A673 (cell line): ENCODE data around the gene MRPS11. TPM values are rescaled to one million over a fixed set of nuclear protein-coding genes. Genes with fewer than 3 reads are reported as not detected.

ENCODE experiments used
- BruUV-seq: library from RNA; stranded (reverse); fragments of 400-500 nt; replicated peaks from 2 replicates; lab custom pipeline; 2021; lab: Mats Ljungman, UMichigan
- CTCF ChIA-PET: fragments of 300-600 bp; sonication (Branson Sonifier 250); formaldehyde crosslinking; loops from one replicate; lab custom pipeline; 2022; ENCODE audit warnings: antibody characterized with exemption; lab: Charles Lee
- POLR2A ChIA-PET: fragments of 300-600 bp; sonication (Branson Sonifier 250); formaldehyde crosslinking; loops from one replicate; lab custom pipeline; 2022; ENCODE audit warnings: antibody characterized with exemption; ENCODE audit not compliant: low non-redundant PET; lab: Charles Lee
- DNase-seq: peaks from one replicate; pipeline ENCODE4 v3.0.0-alpha.2; 2015; ENCODE audit warnings: low spot score
- H3K27ac ChIP-seq: fragments of 200-600 bp; sonication (generic); 2 replicates; pipeline ENCODE4 v1.5.1; 2016; ENCODE audit warnings: mixed run types, low read depth, mild to moderate bottlenecking, mixed read lengths, antibody characterized with exemption, low read length; ENCODE audit not compliant: poor library complexity, severe bottlenecking
- H3K27me3 ChIP-seq: fragments of 200-600 bp; sonication (generic); replicated peaks from 2 replicates; pipeline ENCODE4 v1.6.1; 2017; ENCODE audit warnings: mixed run types, low read depth, mild to moderate bottlenecking, mixed read lengths, antibody characterized with exemption, low read length; ENCODE audit not compliant: insufficient read depth, poor library complexity
- H3K36me3 ChIP-seq: fragments of 200-600 bp; sonication (generic); 2 replicates; pipeline ENCODE4 v1.6.1; 2016; ENCODE audit warnings: mixed run types, mild to moderate bottlenecking, mixed read lengths, antibody characterized with exemption, low read length; ENCODE audit not compliant: insufficient read depth, poor library complexity, severe bottlenecking
- H3K4me1 ChIP-seq: fragments of 200-600 bp; sonication (generic); 2 replicates; pipeline ENCODE4 v1.6.1; 2017; ENCODE audit warnings: mixed run types, mild to moderate bottlenecking, mixed read lengths, antibody characterized with exemption, low read length; ENCODE audit not compliant: insufficient read depth, poor library complexity, severe bottlenecking
- H3K4me3 ChIP-seq: fragments of 200-600 bp; sonication (generic); 2 replicates; pipeline ENCODE4 v1.5.1; 2016; ENCODE audit warnings: low read depth, mixed run types, mild to moderate bottlenecking, mixed read lengths, low read length; ENCODE audit not compliant: poor library complexity, severe bottlenecking
- H3K9me3 ChIP-seq: fragments of 200-600 bp; sonication (generic); 2 replicates; pipeline ENCODE4 v1.6.1; 2016; ENCODE audit warnings: mixed run types, low read depth, mild to moderate bottlenecking, mixed read lengths, antibody characterized with exemption, low read length; ENCODE audit not compliant: poor library complexity, severe bottlenecking
- EZH2 ChIP-seq: fragments of 200-600 bp; sonication (generic); IDR thresholded peaks from 2 replicates; pipeline ENCODE4 v1.6.1; 2017; ENCODE audit warnings: borderline replicate concordance, low read depth, mild to moderate bottlenecking, mixed read lengths, antibody characterized with exemption, low read length; ENCODE audit not compliant: poor library complexity, severe bottlenecking
- intact Hi-C: fragments of 100-400 bp; cut with micrococcal nuclease; formaldehyde crosslinking; loops from one replicate; pipeline ENCODE4 v1.10.0; 2022; ENCODE audit not compliant: unreplicated experiment
- total RNA-seq: library from RNA; stranded (reverse); gene quantifications from 2 replicates; pipeline ENCODE4 v1.2.3, GENCODE V29; 2021
- TF ChIP-seq, protein P1 (sequence below): fragments of 300-800, 200-600 bp; sonication (generic); conservative IDR thresholded peaks from 2 replicates; pipeline ENCODE4 v1.5.1; 2017; ENCODE audit warnings: low read depth, mild to moderate bottlenecking, antibody characterized with exemption, low read length, moderate library complexity, mixed read lengths

The MRPS11 gene
- total RNA-seq, 1 experiment from 2014 or later: 90.0 TPM

DNA sequence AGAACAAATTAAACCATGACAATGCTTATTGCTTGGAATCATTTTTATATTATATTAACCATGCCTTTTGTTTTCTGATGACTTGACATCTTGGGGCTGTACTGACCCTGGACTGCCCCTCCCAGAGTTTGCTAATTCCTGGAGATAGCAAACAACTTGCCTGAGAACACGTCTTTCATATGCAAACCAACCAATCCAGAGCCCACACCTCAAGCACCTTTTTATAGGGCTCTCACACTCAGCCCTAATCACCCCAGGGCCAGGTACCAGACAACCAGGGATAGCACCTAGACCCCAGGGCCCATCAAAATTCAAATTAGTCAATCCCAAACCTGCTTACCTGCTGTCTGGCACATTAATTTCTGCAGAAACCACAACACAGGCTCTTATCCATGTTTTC, 36.9 kb downstream of the MRPS11 start:
- TF ChIP-seq EZH2: no peak
- TF ChIP-seq, protein P1, sequence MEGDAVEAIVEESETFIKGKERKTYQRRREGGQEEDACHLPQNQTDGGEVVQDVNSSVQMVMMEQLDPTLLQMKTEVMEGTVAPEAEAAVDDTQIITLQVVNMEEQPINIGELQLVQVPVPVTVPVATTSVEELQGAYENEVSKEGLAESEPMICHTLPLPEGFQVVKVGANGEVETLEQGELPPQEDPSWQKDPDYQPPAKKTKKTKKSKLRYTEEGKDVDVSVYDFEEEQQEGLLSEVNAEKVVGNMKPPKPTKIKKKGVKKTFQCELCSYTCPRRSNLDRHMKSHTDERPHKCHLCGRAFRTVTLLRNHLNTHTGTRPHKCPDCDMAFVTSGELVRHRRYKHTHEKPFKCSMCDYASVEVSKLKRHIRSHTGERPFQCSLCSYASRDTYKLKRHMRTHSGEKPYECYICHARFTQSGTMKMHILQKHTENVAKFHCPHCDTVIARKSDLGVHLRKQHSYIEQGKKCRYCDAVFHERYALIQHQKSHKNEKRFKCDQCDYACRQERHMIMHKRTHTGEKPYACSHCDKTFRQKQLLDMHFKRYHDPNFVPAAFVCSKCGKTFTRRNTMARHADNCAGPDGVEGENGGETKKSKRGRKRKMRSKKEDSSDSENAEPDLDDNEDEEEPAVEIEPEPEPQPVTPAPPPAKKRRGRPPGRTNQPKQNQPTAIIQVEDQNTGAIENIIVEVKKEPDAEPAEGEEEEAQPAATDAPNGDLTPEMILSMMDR: no peak
- POLR2A ChIA-PET: no interaction called here
- BruUV-seq: no TSS peak
- Histone ChIP-seq H3K36me3 (no peaks in the 10 kb centered on the region), H3K9me3 (no peaks in the 10 kb centered on the region), H3K27me3 (no peaks in the 10 kb centered on the region), H3K4me3 (no peak overlapping the region), H3K4me1 (no peaks in the 10 kb centered on the region), H3K27ac (no peak overlapping the region)
- no peak for DNase-seq
- intact Hi-C loops: no loop called here
- CTCF ChIA-PET: no interaction called here

DNA sequence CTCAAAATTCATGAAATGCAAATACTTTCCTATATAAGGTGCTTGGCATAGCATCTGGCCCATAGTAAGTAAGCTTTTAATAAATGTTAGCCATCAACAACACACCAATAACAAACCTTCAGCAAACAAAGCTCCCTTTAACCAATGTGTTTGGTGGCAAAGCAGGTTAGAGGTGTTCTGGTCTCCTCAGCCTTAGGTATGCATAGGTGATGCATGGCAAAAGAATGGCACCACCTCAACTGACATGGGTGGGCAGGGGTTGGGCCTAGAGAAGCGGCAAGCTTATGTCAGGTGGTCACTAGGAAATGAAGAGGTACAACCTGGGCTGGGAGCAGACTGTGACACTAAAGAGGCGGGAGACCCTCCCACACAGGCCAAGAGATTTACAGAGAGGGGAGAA, 38.2 kb downstream of the MRPS11 start:
- no TSS peak for BruUV-seq
- H3K9me3 ChIP-seq: no peaks in the 10 kb centered on the region
- intact Hi-C loops: no loop called here
- ChIA-PET CTCF (interaction anchor here (0.7 kb wide), 1 partner anchor 151 kb away, joined by 4 read pairs; no protein-coding TSS in a partner anchor), POLR2A (no interaction called here)
- no peak for DNase-seq
- H3K36me3 ChIP-seq: no peaks in the 10 kb centered on the region
- no peaks in the 10 kb centered on the region for H3K27me3 ChIP-seq
- H3K4me1 ChIP-seq: no peaks in the 10 kb centered on the region
- H3K4me3 ChIP-seq: no peak overlapping the region
- no peak overlapping the region for H3K27ac ChIP-seq
- no peak for TF ChIP-seq EZH2
- TF ChIP-seq, protein P1: no peak

DNA sequence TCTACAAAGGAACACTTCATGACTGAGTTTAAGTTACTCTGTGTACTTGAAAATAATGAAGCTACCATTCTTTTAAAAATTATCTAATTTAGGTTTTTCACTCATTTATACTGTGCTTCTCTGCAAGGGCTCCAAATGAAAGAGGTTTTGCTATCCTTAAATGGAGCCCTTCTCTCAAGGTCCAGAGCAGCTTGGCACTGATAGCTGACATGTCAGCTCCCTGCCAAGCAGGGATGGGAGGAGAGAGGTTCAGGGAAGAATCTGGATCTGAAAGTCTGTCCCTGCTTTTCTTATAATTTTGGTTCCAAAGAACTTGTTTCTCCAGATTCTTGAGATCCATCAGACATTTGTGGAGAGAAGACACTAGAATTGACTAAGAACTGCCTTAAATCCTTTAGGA, 39.1 kb downstream of the MRPS11 start:
- Histone ChIP-seq H3K36me3 (no peaks in the 10 kb centered on the region), H3K27me3 (no peaks in the 10 kb centered on the region), H3K9me3 (no peaks in the 10 kb centered on the region), H3K27ac (no peak overlapping the region), H3K4me1 (no peaks in the 10 kb centered on the region), H3K4me3 (no peak overlapping the region)
- no TSS peak for BruUV-seq
- TF ChIP-seq, protein P1: no peak
- no peak for TF ChIP-seq EZH2
- ChIA-PET CTCF (no interaction called here), POLR2A (no interaction called here)
- no peak for DNase-seq
- intact Hi-C loops: no loop called here
